HG03442 (cell line): Measurements from ENCODE around the gene NOTUM.

Experiments used
- ATAC-seq: cut with Tn5 transposase; IDR thresholded peaks from one replicate; pipeline ENCODE4 v1.9.1; 2021; ENCODE audit warnings: mild to moderate bottlenecking, moderate library complexity; ENCODE audit not compliant: unreplicated experiment

Gene NOTUM

DNA sequence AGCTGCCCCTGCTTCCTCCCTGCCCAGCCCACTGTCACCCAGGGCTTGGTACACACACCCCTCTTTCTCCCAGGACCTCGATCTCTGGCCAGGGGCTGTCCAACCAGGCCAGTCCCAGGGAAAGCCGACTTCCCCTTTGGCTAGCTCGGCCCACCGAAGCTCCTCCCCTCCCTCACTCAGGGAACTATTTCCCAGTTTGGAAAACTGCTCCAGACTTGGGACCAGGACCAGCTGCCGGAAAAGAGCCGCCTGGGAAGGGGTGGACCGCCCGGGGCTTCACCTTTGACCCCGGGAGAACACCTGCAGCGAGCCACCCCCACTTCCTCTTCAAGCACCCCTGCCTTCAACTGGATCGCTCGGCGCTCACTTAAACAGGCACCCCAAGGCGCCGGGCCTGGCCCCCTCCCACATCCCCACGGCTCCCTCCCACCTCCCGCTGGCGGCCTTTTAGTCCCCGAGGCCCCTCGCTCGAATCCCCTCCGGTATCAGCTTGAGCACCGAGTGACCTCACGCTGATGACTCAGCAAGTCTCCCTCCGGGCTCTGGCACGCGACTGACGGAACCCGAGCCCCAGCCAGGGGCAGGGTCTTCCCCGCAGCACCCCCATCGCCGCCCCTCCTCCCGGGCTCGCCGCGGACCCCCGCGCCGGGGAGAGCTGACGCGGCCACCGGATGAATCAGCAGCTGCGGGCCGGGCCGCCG, 34.4 kb downstream of the NOTUM start:
- peak; percentile 19 for ATAC-seq

DNA sequence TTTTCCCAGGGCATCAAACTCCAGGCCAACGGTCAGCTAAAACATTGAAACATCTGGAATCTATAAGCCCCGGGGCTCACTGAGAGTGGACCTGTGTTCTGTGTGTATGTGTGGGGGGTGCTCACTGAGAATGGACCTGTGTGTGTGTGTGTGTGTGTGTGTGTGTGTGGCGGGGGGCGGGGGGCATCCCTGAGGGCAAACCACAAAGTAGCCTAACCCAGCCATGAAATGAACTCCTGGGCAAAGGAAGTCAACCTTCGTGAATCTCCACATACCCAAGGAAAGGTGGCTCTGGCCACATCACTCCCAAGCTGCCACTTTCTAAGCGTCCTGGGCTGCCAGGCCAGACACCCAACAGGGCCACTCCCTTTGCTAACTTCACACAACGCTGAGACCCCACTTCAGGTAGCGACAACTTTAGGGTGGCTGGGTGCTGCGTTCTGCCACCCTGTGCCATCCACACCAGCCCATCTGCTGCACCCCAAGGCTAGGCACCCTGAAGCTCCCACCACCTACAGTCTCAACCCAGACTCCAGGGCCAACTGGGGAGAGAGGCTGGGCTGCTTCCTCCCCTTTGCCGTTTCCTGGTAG, 35.0 kb downstream of the NOTUM start:
- ATAC-seq, result no peak

DNA sequence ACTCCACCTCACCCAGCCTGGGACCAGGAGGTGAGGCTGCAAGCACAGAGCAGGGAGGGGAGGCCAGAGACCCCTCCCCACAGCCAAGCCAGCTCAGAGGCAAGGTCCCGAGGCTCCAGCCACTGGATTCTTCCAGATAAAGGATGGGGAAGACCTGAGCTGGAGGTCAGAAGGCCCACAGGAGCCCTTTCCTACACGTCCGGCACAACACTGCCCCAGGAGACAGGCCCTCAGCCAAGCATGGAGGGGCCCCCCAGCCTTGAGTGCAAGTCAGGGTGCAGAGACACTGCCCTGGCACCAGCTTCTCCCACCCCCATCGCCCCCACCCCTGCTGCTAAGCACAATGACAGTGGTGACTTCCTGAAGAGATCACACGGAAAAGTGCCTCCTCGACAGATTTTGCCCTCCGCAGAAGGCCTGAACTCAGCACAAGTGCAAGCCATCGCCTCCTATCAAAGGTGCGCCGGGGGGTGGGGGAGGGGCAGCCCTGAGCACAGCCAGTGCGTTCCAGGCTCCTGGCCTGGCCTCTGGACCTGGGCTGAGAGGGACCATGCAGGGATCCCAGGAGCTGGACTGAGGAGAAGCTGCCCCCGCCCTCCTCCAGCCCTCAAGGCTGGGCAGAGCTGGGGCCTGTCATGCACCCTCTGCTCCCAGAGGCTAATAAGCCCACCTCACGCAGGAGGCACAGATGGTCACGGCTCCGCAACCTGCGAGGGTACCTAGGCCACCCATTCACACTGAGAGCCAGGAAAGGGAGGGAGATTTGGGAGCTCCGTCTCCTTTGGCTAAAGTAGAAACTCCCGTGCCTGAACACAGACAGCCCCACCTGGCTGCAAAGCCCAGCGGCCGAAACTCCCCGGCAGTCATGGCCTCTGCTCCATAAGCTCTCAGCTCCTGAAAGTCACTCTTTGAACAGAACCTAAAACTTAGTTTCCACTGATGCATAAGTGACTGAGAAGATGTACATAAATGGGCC, 36.1 kb downstream of the NOTUM start:
- no peak for ATAC-seq

DNA sequence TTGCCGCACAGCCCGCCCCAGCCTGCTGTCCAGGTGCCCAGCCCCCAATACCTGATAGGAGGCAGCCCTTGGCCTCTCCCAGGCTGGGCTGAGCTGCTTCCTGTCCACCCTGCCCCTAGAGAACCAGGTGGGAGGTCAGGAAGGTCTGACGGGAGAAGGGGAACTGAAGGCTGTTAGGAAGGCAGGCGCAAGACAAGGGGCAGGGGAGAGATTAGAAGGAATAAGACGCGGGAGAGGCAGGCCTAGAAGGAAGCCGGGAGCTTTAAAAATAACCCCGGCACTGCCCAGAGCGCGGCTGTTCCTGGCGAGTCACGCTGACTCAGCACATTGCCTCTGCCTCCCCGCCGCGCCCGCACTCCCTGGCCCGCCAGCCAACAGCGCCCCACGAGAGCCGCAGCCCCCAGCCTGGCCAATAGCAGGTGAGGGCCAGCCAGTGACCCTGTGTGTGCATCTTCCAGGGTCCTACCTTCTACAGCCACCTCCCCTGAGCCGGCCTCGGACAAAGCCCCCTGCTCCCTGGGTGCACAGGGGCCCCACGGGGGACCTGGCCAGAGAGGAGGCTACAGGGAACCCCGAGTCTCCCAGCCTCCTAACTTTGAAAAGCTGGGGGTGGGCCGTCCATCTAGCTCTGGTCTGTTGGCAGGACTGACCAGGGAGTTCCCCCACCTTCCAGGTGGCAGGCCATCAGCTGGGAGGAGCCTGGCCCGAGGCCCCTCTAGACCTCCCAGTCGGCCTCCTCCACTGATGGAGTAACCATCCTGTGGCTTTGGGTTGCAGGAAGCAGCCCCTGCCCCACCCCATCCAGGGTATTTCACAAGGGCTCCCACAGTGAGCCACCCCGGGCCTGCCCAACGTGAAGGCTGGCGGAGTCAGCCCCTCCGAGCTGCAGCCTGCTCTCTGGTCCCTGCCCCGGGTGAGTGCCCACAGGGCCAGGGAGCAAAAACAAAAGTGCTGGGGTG, 37.4 kb downstream of the NOTUM start:
- no peak for ATAC-seq

DNA sequence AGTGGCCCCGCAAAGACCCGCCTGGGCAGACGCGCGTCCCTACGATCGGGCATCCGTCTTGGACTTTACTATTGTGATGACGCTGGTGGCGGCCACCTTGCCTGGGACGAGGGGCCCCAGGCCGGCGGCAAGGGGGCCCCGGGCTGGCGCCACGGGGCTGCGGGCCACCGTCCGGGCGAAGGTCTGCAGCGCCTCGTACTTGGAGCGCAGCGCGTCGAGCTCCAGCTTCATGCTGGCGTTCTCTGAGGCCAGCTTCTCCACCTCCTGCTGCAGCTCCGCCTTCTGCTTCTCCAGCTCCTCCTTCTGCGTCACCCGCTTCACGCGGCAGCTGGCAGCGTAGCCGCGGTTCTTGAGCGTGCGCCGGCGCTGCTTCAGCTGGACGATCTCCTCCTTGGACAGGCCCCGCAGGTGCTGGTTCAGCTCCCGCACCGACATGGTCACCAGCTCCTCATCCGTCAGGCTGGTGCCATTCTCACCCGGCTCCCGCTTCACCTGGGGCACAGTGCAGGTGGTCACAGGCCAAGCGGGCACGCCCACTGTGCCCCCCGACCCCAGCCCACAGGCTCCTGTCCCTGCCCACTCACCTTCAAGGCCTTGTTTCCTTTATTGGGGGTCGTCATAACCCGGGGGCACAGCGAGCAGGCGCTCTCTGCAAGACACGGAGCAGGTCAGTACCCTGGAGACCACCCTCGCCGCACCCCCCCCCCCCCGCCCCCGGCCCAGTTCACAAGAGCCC, 38.3 kb downstream of the NOTUM start:
- no peak for ATAC-seq

DNA sequence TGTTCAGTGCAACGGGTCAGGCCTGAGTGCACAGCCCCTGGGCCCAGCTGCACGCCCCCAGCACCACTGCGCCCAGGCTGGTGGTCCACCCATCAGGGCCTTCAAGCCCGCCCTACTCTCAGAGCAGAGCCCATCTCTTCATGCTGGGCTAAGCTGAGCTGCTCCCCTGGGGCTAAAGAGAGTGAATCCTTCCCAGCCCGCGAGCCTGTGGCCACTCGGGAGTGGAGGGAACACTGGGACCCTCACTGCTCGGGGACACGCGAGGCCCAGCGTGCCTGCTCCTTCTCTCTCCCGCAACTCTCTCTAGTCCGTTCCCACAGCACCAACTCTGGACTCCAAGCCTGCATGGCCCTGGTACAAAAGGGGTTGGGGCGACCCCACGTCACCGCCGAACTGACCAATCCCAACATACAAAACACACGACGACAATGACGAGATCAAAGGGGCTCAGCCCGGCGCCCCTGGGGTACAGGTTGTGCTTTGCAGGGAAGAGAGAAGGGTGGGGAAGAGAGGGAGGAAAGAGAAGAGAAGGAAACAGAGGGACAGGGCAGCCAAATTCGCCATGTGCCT, 38.9 kb downstream of the NOTUM start:
- no peak for ATAC-seq

DNA sequence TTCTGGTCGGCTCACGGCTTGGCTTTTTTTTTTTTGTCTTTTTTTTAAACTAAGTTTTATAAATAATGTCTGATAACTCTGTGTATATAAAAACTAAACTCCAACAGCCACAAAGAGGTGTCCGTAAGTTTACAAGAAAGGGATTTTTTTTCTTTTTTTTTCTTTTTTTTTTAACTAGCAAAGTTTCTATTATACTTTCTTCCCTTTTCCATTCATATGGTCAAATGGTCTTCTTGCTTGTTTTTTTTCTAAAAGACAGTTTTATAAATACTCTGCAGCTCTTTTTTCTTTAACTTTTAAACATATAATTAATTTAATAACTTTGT, 39.5 kb downstream of the NOTUM start:
- ATAC-seq, result no peak

DNA sequence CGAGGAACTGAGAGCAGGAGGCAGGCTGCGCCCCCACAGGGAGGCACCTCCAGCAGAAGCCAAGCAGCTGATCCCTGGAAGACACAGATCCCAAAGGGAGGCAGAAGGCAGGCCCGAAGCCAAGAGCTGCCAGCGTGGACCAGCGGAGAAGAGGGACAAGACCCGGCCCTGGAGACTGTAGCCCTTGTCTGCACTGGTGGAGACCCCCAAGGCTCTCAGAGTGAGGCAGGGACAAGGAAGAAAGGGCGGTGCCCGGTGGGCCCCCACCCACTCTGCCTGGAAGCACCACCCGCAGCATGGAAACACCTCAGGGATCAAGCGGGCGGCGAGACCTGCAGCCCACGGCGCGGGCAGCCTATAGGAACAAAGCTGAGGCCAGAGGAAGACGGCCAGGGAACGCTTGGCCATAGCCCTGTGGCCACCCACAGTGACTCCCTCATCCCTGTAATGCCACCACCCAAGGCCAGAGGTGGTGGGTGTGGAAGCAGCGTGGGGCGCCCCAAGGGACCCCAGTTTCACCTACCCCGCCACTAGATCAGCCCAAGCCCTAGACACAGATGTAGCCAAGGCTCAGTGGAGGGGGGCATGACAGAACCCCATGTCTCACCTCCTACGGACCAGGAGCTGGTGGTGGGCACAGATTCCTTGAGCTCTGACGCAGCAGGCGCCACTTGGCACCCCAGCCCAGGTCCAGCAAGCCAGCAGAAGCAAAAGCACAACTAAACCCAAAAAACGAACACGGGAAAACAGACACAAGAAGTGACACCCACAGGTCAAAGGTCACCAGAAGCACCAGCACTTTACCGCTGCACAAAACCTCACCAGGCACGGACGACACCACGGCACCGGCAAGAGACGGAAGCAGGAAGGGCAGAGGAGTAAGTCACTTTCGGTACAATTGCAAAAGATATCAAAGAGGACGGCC, 40.1 kb downstream of the NOTUM start:
- no peak for ATAC-seq

DNA sequence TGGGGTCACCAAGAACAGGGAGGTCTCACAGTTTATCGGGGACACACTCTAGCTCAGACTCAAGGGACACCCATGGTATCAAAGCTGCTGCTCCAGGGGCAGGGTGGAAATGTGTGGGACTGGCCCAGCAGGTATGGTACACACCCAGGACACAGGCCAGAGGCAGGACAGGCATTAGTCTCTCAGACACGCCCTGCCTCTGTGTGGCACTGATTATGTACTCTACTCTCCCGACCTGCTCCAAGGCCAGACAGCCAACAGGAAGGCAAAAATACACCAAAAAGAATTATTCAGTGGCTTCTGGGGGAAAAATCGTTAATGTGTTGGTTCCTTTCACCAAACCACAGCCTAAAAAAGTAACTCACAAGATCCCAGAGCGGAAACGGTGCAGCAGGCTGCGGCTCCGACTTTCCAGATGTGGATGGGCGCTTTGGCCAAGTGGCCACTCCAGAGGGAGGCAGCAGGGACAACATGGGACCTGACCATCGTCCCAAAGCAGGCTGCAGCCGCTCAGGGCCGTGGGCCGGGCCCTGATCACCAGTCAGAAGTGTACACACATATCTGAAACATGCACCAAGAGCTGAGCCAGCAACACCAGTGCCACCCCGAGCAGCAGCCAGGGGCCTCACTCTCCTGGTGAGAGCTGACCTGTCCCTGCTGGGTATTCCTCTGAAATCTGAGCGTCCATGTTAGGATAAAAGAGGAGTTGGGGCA, 42.0 kb downstream of the NOTUM start:
- ATAC-seq, result no peak

DNA sequence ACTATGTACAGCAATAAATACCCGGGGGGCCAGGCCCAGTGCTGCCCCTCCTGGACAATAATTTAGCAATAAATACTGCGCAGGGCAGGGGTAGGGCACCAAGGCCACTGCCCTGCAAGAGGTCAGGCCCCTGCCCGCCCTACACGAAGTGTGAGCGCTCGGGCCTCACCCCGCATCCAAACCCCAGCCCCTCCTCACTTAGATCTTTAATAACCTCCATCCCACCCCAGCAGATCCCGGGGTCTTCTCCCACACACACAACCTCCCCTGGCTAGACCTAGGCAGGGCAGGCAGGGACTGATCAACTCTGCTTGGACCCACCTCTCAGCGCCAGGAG, 42.7 kb downstream of the NOTUM start:
- ATAC-seq, result peak; percentile 7

DNA sequence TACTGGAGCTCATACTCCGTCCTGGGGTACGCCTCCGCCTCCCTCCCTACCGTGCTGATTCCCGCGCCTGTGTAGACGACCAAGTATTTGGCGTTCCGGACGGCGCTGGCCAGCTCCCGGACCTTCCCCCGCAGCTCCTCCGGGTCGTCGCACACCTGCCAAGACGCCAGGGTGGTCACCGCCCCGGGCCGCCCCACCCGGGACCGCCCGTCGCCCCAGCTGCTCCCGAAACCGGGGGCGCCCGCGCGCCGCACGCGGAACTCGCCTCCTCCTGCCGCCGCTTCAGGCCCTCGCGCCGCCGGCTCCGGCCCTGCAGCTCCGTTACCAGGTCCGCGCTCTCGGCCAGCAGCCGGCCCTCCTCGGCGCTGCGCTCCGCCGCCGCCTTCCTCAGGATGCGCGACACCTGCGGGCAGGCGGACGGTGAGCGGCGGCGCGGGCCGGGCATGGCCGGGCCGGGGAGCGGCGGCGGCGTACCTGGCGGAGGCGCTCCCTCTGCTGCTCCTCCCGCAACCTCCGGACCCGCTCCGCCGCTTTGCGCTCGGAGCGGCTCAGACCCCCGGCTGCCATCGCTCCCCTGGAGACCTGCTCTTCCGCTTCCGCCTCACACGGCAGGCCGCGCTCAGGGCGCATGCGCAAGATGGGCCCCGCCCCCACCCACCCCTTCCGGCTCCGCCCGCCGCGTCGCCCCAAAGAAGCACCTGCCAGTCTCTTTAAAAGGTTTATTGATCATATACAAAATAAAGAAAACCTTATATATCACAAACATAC, 43.2 kb downstream of the NOTUM start, which contains the start of gene SIRT7:
Gene SIRT7 (minus strand): TSS at position 612 of the 768 bp plus-strand sequence. CDS start 45 bp downstream, at position 567.
- ATAC-seq, result peak; percentile 62

DNA sequence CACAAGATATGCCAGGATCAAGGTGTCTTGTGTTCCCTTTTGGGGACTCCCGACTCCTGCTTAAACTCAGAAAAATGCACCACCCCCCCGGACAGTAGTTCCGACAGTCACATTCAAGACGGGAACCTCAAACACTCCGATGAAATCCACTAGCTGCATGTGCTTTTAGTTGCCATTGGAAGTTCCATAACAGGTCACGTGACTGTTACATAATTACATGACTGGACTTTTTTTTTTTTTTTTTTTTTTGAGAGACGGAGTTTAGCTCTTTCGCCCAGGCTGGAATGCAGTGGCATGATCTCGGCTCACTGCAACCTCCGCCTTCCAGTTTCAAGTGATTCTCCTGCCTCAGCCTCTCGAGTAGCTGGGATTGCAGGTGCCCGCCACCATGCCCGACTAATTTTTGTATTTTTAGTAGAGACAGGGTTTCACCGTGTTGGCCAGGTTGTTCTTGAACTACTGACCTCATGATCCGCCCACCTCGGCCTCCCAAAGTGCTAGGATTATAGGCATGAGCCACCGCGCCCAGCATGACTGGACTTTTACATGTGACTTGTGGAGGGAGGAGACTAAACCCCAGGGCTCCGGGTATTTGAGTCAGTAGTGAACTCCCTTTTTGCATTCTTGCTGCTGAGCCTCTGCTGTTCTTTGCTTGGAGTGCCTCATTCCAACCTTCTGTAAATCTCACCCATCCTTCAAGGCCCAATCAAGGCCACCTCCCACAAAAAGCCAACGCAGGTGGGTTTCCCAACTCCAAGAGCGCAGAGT, 44.6 kb downstream of the NOTUM start:
- no peak for ATAC-seq

DNA sequence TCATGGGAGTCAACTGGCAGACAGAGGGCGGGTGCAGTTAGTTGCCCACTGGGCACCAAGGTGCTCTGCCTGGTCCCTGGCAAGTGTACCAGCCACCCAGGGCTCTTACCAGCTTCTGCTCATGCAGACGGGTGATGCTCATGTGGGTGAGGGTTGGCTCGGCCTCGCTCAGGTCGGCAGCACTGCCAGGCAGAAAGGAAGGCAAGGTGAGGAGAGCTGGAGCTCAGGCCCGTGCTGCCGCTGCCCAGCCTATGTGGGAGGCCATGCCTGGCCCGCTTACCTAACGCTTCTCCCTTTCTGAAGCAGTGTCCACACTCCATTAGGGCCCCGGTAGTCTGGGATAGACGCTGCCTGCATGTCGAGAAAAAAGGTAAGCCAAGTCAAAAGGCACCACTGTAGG, 45.7 kb downstream of the NOTUM start:
- no peak for ATAC-seq

DNA sequence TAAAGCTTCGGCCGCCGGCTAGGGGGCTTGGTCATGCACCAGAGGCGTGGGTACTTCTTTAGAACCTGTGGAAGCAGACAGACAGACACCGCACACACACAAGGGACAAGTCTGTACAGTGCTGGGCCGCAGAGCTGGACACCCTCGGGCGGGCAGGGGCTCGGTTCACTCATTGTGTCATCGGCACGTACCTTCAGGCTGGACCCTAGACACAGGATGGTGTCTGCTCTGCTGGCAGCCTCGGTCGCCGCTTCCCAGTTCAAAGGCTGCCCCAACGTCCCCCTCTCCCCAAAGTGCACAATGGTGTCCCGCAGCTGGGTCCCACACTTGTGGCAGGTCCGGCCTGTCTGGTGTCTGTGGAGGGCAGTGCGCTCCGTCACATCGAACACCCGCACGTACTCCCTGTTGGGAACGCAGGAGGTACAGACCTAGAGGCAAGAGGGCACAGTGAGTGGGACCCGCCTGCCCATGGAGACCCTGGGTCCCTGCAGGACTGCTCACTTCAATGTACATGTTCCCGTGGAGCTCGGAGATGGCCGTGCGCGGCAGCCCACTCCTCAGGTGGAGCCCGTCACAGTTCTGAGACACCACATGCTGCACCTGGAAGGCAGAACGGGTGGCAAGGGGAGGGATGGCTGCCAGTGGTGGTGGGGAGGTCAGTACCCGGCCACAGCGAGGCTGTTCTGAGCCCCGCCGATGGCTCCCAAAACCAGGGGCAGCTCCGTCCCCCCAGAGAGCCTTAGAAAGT, 46.7 kb downstream of the NOTUM start:
- ATAC-seq, result no peak

DNA sequence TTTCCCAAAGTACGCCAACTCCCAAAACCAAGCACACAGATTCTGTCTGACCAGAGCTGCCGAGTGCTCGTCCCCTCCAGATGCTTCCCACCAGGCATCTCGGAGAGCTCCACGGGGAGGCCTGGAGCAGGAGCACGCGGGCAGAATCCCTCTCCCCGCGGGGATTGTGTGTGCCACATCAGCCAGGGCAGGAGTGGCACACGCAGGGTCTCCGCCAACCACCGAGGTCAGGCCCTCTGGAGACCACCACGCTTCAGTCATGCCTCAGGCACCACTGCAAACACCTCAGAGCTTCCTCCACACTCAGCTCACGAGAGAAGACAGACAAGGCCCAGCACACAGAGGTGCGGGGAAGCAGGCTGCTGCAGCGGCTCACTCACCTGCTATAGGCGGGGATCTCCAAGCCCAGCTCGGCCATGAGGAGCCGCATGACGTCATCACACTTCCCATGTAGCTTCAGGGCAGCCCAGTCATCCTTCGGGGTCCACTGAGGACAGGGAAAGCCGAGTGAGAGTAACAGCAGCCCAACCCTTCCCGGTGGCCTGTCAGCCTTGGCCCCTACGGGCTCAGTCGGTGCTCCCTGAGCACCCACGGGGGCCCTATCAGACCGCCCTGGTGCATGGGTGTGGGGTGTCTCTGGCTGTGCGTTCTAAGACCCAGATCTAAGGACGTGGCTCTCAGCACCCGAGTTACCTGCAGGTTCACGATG, 47.4 kb downstream of the NOTUM start:
- no peak for ATAC-seq
